HG03469 (cell line): ENCODE data around the gene CST3.
"Not testable (repeated sequence)": the region's sequence is repeated elsewhere in the genome, so short reads cannot be mapped to it uniquely, and the experiment has no call there.

Experiments
- ATAC-seq: cut with Tn5 transposase; IDR thresholded peaks from one replicate; pipeline ENCODE4 v1.9.1; 2021; ENCODE audit warnings: mild to moderate bottlenecking, moderate library complexity, moderate number of reproducible peaks; ENCODE audit not compliant: unreplicated experiment

The CST3 gene, protein sequence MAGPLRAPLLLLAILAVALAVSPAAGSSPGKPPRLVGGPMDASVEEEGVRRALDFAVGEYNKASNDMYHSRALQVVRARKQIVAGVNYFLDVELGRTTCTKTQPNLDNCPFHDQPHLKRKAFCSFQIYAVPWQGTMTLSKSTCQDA

DNA sequence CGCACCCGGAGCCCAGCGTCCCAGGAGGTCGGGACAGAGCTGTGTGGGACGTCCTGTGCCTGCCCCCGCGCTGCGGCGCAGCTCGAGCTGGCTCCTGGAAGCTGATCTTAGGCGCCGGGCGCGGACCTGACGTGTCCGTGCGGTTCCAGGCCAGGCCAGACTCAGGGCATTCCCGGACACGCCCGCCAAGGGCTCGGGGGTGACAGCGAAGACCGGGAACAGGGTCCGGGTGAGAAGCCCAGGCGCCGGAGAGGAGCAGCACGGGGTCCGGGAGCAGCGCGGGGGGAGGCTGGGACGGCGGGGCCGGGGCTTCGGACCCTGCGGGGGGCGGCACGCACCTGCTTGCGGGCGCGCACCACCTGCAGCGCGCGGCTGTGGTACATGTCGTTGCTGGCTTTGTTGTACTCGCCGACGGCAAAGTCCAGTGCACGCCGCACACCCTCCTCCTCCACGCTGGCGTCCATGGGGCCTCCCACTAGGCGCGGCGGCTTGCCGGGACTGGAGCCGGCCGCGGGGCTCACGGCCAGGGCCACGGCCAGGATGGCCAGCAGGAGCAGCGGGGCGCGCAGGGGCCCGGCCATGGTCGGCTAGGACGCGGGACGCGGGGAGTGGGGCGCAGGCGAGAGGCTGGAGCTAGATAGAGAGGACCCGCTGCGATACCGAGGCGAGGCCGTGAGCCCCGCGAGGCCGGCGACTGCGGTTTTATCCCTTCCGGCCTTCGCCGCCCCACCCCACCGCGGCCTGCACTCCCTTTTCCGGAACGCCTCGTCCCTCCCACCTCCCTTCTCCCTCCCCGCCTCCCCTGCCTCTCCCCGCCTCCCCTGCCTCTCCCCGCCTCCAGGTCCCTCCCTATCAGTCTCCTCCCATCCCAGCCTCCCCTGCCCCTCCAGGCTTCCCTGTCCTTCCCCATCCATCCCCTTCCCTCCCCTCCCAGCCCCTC is at the start of gene CST3:
CST3 (minus strand) TSS at position 674 of the 940 bp plus-strand sequence; CDS start at position 581, 93 bp downstream.
- peak; percentile 51 for ATAC-seq

DNA sequence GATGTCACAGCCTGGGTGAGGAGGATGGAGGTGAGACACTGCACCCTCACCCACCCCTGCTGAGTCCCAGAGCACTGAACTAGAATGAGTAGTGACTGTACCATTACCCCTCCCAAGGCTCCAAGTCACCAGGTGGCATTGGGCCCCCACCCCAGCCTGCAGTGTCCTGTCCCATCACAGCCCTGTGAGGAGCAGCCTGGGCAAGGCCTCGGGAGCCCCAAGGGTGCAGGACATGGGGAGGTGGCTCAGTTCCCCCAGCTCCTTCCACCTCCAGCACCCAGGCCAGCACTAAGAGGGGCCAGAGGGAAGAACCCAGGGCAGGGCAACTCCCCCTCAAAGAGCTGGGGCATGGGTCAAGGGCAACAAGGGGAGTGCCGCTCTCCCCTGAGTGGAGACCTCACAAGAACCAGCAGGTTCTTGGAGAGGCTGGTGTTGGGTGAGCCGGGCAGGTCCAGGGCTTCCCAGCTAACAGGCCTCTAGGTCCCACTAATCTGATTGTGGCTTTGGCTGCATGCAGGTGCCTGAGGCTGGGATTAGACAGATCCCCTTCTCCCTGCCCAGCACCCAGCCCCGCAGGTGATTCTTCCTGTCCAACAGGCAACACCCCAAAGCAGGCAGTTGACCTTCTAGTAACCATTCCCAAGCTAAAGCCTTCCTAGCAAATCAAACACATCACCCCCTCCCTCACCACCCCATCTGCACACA is 48.4 kb upstream of the CST3 start:
- ATAC-seq = no peak

DNA sequence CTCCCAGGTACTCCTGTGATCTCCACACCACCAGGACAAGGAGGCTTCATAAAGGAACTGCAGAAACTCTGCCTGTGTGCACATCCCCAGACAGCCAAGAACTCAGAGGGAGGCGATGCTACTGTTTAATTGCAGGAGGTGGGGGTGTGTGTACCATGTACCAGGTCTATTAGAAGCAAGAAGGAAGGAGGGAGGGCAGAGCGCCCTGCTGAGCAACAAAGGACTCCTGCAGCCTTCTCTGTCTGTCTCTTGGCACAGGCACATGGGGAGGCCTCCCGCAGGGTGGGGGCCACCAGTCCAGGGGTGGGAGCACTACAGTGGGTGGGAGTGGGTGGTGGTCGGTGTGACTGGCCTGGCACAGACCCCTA is 47.8 kb upstream of the CST3 start:
- ATAC-seq = not testable (repeated sequence)

DNA sequence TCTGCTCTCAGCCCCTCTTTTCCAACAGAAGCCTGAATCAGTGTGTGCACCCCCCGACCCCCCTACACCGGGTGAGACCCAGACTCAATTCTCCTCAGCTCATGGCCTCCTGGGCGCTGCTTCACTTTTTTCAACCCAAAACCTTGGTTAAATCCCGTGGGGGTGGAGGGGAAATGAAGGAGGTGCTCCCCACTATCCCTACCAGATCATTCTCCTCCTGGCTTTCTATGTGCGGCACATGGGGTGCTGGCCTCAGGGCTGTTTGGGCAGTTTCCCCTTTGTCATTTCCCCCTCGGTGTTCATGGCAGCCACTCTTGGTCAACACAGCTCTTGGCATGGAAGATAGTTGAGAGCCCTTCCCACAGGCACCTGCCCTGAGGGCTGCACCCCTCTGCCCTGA is 46.5 kb upstream of the CST3 start:
- ATAC-seq = no peak

DNA sequence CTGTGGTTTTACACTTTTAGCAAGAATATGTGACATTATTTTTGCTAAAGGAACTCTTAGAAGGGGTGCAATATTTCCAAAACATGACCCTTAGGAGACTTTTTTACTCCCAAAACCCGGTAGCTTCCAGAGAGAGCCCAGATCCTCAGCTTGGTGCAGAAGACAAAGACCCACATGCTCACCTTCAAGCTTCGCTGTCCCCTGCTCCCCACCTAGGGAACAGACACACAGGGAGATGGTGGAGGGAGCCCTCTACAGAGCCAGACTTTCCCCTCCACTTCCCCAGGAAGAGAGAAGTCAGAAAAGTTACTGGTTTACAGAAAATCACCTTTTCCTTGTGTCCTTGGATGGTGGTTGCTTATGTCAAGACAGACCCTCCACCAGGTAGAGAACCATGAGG is 46.1 kb upstream of the CST3 start:
- no peak for ATAC-seq

DNA sequence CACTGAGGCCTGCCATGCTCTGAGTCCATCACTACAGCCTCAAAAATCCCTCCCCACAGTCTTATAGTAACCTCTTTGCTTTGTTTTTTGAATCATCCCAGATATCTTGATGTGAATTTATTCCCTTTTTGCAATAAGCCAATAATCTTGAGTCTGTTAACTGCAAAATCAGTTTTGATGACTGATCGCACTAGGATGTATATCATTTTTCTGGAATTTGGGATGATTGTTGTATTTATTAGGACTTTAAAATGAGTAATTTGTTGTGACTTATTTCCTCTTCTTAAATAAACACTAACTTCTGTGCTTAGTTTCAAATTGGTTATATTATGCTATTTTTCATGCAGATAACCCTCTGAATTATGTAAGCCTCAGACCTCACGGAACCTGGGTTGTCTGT is 45.5 kb upstream of the CST3 start:
- no peak for ATAC-seq

DNA sequence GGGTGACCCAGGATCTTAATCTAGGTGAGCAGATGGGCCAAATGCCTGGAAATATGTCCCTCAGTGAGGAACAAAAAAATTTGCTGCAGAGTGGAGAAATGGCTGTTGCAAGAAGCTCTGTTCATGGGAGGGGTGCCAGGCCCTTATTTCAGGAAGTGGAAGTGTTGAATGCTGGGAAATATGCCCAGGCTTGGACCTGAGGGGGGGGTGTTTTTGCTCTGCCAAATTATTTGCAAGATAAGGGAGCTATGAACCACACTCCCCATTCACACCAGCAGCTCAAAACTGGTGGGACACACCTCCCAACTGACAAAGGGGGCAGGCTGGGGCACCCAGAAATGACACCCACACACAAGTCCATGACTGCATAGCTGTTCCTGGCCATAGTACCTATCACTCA is 42.4 kb upstream of the CST3 start:
- ATAC-seq = no peak

DNA sequence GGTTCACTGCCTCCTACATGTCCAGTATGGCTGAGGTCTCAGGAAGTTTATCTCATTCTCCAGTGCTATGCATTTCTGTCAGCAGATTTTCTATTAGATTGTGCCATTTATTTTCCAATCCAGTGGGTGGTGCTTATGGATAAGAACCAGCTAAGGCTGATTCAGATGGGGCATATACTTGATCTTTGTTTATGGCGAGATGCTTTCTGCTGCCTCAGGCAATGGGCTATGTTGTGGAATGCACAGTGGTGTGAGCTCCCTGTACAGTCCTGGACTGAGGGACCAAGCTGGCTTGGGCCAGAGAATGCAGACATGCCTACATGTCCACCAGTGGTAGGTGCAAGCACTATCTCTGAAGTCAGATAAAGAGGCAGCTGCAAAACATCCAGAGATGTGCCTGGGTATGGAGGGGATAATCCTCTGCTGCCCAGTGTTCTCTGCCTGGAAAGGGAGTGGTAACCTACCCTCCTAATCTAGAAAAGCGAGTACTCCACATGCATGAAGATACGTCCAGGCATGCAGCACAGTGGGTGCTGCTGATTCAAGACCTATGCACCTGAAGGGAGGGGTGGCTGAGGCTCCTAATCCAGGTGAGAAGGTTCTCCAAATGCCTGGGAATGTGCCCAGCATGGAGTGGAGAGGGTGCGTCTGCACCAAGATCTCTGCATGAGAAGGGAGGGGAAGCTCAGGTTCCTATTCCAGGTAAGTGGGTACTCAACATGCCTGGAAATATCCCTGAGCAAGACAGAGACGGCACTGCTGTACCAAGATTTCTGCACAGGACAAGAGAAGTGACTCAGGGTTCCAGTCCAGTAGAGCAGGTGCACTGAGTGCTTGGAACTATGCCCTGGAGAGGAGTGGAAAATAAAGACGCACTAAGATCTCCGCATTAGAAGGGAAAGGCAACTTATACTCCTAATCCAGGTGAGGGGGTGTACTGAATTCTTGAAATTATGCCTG is 41.7 kb upstream of the CST3 start:
- ATAC-seq = no peak

DNA sequence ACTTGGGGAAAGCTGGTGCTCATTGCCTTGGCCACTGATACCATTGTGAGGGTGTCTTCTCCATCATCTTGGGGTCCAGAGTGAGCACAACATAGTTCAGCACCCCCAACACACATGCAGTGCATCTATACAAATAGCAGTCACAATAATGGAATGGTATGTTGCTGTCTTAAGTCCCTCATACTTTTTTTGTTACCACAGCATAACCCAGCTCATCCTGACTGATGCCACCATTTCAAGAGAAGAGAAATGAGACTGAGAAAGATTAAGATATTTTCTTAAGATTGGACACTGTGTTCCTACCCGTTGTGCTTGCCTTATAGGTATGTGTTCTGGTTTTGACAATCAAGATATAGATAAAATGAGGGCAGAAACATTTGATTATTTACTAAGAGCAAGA is 35.5 kb upstream of the CST3 start:
- ATAC-seq = no peak

DNA sequence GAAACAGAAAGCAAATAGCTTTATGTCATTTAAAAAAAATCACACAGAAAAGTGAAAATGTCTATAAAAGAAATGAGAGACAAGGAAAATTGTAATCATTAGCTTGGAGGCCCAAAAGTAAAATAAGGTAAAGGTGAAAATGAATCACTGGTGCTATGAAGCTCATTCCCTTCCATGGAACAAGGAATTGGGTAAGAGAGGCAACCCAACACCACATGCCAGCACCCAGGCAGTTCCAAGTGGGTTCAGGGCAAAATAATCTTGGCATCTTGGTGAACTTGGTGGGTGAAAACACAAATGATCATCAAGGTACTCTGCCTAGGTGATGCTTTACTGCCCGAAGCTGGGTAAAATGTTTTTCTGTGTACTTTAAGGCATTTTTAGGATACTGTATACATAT is 34.4 kb upstream of the CST3 start:
- ATAC-seq = no peak

DNA sequence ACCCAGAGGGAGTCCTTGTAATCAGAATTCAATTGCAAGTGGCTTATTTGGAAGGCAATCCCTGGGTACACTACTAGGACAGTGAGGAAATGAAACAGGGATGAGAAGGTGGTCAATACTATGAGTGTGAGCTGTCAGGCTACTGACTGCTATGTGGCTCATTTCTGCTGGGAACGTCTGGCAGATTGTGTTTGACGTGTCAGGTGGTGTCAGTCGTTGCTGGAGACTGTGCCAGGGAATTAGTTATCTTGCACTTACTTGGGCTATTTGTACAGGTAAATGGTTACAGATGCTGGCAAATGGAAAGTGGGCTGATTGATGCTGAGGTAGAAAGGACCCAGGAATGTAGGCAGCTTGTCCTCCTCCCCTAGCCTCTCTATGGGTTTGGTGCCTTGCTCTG is 33.7 kb upstream of the CST3 start:
- ATAC-seq = no peak

DNA sequence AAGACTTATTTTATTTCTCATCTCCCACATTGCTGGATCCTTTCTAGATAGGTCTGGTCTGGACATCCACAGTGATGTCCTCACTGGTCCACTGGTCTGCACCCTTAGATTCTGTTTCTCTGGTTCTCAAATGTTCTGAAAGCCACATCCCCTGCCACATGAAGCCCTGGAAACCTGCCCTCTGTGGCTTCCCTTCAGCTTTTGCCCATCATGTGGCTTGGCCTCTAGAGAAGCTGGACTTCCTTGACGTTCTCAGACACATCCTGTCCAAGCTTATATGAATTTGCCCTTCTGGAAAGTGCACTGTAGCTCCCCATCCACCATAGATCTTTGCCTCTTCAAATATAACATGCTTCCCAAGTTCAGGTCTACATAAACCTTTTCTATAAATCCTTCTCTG is 32.6 kb upstream of the CST3 start:
- ATAC-seq = no peak

DNA sequence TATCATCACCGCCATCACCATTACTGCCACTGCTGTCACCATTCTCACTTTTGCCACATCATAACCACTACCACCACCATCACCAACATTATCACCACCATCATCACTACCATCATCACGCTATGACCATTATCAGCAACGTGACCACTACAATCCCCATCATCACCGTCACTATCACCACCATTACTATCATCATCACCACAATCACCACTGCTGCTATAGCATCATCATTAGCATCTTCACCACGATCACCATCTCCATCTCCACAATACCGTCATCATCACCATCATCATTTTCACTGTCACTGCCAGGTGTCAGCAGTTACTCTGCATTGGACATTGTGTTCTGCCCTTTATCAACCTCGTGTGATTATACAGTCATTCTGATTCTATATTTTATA is 32.1 kb upstream of the CST3 start:
- ATAC-seq = no peak

DNA sequence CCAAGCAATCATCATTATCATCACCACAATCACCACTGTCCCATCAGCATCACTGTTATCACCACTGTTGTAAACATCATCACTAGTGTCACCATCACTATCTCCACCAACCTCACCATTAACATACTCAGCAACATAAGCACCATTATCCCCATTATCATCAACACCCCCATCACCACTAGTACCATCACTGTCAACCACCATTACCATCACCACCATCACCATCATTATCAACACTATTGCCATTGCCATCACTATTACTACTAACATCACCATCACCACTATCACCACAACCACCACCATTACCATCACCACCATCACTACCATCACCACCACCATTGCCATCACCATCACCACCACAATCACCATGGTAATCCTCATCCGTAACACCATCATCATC is 31.6 kb upstream of the CST3 start:
- no peak for ATAC-seq

DNA sequence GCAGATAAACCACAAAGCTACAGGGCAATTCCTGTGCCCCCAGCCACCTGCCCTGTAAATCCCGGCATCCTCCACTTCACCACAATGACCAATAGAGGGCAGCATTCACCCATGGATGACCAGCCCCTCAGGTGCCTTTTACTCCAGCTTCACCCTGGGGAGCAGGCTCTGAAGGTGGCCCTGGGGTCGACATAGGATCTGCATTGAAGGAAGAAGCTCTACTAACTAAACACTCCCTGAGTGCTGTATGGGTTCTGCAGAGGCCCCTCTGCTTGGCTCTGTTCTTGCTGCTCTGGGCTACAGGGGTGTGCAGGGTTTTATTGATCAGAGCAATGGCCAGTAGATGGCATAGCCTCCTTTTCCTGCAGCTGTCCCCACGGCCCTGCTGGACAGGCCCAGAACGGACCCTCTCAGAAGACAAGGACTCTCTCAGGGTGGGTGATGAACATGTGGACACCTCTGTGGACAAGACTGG is 30.8 kb upstream of the CST3 start:
- no peak for ATAC-seq

DNA sequence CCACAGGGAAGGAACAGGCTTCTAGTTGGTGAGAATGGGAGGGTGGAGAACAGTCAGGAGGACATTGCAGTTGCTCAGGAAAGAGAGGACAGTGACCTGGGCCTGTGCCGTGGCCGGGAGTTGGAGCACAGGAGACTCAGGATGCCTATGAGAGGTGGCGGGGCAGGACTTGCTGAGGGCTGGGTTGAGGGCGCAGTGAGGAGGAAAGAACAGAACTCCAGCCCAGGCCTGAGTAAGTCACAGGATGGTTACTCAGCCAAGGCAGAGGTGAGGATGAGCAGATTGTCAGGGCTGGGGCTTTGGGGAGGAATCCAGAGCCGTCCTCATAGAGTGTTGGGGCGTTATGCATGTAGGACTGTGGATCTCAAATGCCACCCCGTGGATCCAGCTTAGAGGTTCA is 29.9 kb upstream of the CST3 start:
- no peak for ATAC-seq

DNA sequence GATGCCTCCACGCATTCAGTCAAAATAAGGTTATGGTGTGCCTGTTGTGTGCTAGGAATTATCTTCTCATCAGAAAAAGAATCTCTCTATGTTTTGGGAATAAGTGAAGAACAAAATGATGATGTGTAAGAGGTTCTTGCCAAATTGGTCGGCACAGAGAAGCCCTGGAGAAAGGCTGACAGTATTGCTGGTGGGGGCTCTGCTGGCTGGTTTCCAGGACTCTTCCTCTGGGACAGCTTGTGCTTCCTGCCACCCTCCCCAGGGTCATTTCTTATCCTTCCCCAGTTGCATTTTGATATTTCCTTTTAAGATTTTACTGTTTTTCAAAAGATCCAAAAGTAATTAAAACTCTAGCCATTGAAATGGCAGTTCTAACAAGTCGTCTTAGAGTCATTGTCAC is 28.9 kb upstream of the CST3 start:
- ATAC-seq = no peak

DNA sequence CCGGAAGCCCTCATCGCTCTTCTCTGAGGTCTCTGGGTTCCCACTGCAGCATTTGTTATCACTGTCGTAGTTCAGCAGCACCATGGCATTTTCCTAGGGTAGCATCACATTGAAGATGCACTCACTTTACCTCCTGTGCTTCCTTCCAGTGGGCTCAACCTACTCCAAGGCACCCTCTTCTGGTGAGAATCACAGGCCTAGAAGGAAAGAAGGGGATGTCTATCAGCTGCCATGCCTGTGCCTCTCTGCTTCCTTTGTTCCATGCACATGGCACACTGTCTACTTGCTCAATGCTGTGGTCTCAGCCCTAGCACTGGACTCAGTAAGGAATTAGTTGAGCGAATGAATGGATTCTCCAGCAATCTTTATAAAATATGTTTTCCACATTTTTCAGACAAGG is 28.4 kb upstream of the CST3 start:
- ATAC-seq = no peak

DNA sequence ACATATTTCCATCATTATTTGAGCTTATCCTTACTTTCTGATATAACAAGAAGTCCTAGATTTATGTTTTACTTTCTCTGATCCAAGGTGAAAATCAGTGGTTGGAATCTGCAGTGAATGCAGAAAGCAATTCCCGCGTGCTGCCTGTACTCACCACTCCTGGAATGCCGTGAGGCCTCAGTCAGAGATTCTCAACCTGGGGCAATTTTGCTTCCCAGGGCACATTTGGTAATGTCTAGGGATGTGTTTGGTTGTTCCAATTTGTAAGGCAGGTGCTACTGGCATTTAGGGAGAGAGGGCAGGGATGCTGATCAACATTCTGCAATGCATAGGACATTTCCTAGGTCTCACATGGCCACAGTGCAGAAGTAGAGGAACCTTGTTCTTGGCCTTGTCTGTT is 27.2 kb upstream of the CST3 start:
- ATAC-seq = no peak

DNA sequence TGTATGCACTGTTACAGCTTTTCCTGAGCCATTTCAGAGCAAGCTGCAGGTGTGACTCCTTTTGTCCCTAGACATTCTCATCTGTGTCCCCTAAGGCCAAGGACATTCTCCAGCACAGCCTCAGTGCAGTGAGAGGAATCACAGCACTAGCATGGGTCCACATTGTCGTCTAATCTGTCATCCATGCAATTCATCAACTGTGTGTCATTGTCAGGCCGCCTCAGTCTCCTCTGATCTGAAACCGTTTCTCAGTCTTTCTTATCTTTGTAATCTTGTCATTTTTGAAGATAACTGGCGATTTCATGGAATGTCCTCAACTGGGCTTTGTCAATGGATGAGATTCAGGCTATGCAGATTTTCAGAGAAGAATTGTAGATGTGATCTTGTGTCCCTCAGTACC is 26.3 kb upstream of the CST3 start:
- ATAC-seq = not testable (repeated sequence)

DNA sequence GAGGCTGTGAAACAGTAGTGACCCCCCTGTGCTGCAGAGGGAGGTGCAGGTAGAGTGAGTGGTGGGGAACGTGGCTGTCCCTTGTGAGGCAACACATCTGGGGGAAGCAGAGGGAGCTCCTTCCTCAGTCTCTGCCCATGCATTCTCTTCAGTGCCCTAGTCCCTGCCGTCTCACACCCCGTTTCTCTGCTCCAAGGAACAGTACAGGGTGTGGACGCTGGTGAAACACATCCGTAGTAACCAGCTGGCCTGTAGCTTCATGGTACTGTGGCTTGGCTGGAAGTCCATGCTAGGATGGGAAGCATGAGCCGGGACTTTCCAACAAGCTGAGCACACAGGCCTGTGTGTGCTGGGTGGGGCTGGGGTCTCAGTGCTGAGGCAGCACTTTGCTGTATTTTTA is 25.4 kb upstream of the CST3 start:
- no peak for ATAC-seq
